Measurements from ENCODE around the gene GAB2.

GRCh38 chr11:78181185-78181584 lies 236.4 kb downstream of the GAB2 start:
- TF ChIP-seq POU2F2 (IDR thresholded peaks at IDR 0.05; ENCODE audit: low read depth, low read length) (no peak), POLR2A (IDR thresholded peaks at IDR 0.05; ENCODE audit: low read depth, low read length) (no peak), PAX5 (IDR thresholded peaks at IDR 0.05; ENCODE audit: insufficient read depth, low read length, severe bottlenecking) (no peak)
